K562 treated with DMSO at 1 percent for 4 hours (cell line): Measurements from ENCODE around the gene HERC3. TPM values are rescaled to one million over a fixed set of nuclear protein-coding genes. Genes with fewer than 3 reads are reported as not detected.

Experiments
- total RNA-seq: library from RNA; unstranded; fragments of 300-600 nt; gene quantifications from 2 replicates; pipeline ENCODE4 v1.2.3, GENCODE V29; 2022; ENCODE audit not compliant: insufficient read depth

Gene HERC3
- total RNA-seq: 4.6 and 4.7 TPM in 2 replicates

GRCh38 chr4:88591787-88592599 lies at the start of gene HERC3:
Gene HERC3, plus strand, starts transcription at chr4:88592480. Its CDS starts 13,344 bp downstream, at chr4:88605824.

GRCh38 chr4:88697588-88698329 lies 105.5 kb downstream of the HERC3 start, which contains the start of gene NAP1L5:
Gene NAP1L5, minus strand, starts transcription at chr4:88697829. Its CDS starts 75 bp downstream, at chr4:88697754.

Other genes starting within 250 kb of the HERC3 start
- gene HERC6, start 213.6 kb upstream of the HERC3 start, total RNA-seq: 0.34 TPM in 1 of 2 replicates, not detected in the other
- not detected in 2 replicates for gene HERC5, start 135.4 kb upstream of the HERC3 start, total RNA-seq
- gene PYURF, start 68.7 kb upstream of the HERC3 start, total RNA-seq: 108 and 110 TPM in 2 replicates
- 0.92 and 1.4 TPM in 2 replicates for gene NAP1L5, start 105.3 kb downstream of the HERC3 start, total RNA-seq